ENCODE data around the gene TSTD1.
"Not testable (repeated sequence)": the region's sequence is repeated elsewhere in the genome, so short reads cannot be mapped to it uniquely, and the experiment has no call there.

The TSTD1 gene

DNA sequence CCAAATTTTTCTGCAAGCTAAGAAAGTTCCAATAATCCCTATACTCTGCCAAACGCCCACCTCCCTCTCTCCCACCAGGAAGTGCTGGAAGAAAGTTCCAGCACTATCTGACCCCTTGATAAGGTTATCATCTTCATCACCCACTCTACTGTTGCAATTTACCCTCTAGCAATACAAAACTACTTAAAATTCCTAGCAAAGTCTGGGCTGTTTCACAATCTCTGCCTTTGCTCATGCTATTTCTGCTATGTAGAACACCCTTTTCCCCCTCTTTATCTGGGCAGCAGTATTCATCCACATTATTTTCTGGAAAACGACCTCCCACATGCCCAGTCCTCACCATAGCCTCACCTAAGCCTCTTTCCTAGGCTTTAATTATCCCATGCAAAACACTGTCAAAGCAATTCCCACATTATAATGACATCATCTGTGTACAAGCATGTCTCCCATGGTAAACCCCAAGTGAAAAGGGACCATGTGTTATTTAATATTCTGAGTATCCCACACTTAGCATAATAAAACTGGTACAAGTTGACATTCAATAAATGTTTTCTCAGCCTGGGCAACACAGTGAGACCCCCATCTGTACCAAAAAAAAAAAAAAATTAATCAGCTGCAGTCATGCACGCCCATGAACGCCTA is 29.8 kb downstream of the TSTD1 start:
- no peak for DNase-seq (ENCODE audit: low read depth)

DNA sequence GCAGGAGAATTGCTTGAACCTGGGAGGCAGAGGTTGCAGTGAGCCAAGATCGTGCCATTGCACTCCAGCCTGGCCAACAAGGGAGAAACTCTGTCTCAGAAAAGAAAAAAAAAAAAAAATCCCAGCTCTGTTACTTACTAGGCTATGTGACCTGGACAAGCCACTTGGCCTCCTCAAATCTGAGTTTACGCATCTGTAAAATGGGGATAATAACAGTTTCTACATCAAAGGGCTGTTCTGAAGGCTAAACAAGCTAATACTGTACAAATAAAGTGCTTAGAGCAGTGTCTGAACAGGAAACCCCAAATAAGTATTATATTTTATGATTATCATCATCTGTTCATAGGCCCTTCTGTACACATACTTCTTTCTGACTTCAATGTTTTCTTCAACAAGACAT is 31.4 kb downstream of the TSTD1 start:
- DNase-seq (ENCODE audit: low read depth) = no peak

GRCh38 chr1:161006563-161006962 is 32.2 kb downstream of the TSTD1 start:
- DNase-seq (ENCODE audit: low read depth) = no peak

GRCh38 chr1:161001525-161001924 is 37.2 kb downstream of the TSTD1 start:
- DNase-seq (ENCODE audit: low read depth) = no peak

- DNase-seq (ENCODE audit: low read depth) = no peak
Measured at GRCh38 chr1:161000736-161001480, 37.9 kb downstream of the TSTD1 start.

DNA sequence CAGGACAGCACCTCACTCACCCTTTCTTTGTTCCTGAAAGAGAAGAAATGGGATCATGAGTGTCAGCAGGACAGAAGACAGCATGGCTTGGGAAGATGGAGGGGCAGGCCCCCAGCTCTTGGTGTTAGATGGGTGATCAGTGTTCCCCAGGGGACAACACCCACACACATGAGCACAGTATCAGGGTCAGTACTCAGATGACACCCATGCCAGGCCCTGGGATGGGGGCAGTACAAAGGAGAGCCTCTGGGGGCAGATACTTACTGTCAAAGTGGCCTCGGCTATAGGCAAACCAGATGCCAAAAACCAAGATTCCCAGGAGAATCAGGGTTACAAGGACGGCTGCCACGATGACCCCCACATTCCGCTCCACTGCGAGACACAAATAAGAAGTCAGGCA is 39.4 kb downstream of the TSTD1 start:
- DNase-seq (ENCODE audit: low read depth) = no peak

GRCh38 chr1:160997323-160998038 is 41.3 kb downstream of the TSTD1 start:
- no peak for DNase-seq (ENCODE audit: low read depth)

GRCh38 chr1:160996178-160996577 is 42.6 kb downstream of the TSTD1 start:
- DNase-seq (ENCODE audit: low read depth) = no peak

- DNase-seq (ENCODE audit: low read depth) = no peak
Measured at GRCh38 chr1:160993544-160994193, 45.1 kb downstream of the TSTD1 start.

DNA sequence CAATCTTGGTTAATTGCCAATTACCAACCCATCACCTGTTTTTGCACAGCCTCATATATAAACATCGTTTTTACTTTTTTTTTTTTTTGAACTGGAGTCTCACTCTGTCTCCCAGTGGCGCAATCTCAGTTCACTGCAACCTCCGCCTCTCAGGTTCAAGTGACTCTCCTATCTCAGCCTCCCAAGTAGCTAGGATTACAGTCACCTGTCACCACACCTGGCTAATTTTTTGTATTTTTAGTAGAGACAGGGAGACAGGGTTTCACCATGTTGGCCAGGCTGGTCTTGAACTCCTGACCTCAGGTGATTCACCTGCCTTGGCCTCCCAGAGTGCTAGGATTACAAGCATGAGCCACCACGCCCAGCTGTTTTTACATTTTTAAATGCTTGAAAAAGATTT is 46.7 kb downstream of the TSTD1 start:
- DNase-seq (ENCODE audit: low read depth) = not testable (repeated sequence)
